GDM1 (cell line): ENCODE measurements around the gene BCL2.

Experiments used
- DNase-seq: peaks from one replicate; lab custom pipeline; 2025; lab: John Stamatoyannopoulos, UW

The BCL2 gene

DNA sequence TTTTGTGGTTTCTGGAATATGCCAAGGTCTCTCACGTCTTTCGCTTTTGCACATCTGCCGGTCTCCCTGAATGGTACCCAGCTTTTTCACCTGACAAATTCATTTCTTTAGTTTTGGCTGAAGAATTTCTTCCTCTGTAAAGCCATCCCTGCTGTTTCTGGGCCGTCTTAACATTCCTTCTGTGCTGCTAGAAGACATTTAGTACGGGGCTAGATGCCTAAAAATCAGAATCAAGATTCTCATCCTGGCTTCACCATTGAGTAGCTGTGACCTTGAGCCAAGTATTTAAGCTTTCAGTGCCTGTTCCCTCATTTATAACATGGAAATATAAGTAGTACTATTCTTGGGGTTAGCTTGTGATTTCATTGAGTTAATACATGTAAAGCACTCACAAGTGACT is 6.4 kb upstream of the BCL2 start:
- DNase-seq: no peak

DNA sequence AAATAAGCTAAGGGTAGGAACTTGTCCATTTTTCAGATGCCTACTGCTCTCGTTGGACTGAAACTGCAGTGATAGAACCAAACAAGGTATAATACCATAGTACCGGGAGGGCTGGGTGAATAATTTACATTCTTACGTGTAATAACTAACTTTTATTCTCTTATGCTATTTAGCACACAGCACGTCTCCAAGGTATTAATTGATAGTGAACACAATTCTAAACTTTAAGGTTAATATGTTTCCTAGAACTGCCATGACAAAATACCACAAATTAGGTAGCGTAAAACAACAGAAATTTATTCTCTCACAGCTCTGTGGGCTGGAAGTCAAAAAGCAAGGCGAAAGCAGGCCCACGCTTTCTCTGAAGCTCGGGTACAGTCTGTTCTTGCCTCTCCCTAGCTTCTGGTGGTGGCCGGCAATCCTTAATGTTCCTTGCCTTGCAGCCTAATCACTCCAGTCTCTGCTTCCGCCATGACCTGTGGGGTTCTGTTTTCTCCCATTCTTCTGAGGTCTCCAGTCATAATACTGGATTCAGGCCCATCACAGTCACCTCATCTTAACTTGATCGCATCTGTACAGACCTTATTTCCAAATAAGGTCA is 5.6 kb upstream of the BCL2 start:
- no peak for DNase-seq

DNA sequence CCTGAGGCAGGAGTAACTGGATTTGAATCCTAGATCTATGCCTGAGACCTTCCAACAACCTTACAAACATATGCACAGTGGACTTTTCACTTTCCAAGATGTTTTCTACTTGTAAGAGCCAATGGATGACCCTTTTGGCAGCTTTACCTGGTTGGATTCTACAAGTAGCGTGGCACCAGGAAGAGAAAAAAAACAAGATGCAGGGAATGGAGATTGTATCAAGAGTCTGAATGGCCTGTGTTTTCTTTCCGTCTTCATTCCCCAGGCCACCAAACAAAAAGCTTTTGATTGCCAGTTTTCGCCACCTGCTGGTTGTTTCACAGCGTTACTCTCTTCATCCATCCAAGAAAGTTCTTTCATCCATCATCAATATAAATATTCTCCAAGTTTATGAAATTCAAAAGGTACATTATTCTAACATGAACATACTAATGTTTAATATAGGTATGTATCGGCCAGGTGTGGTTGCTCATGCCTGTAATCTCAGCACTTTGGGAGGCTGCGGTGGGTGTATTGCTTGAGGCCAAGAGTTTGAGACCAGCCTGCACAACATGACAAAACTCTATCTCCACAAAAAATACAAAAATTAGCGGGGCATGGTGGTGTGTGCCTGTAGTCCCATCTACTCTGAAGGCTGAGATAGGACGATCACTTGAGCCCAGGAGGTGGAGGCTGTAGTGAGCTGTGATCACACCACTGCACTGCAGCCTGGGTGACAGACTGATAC is 3.5 kb upstream of the BCL2 start:
- DNase-seq: peak; percentile 56

- DNase-seq: no peak
These were observed 2.6 kb upstream of the BCL2 start for GRCh38 chr18:63322206-63322605.

- DNase-seq: no peak
These were observed 1.7 kb upstream of the BCL2 start for GRCh38 chr18:63321291-63321690.

DNA sequence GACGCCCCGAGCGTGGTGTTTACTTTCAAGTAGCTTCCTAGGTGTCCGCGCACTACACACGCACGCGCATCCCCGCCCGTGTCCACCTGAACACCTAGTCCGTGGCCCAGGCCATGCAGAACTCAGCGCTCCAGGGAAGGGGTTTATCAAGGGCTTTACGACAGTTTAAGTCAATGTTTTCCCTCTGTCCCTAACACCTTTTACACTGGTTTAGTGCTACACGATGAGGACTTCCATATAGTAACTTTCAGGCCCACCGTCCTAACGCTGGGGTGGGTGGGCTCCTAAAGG is 1.4 kb upstream of the BCL2 start:
- peak; percentile 33 for DNase-seq

DNA sequence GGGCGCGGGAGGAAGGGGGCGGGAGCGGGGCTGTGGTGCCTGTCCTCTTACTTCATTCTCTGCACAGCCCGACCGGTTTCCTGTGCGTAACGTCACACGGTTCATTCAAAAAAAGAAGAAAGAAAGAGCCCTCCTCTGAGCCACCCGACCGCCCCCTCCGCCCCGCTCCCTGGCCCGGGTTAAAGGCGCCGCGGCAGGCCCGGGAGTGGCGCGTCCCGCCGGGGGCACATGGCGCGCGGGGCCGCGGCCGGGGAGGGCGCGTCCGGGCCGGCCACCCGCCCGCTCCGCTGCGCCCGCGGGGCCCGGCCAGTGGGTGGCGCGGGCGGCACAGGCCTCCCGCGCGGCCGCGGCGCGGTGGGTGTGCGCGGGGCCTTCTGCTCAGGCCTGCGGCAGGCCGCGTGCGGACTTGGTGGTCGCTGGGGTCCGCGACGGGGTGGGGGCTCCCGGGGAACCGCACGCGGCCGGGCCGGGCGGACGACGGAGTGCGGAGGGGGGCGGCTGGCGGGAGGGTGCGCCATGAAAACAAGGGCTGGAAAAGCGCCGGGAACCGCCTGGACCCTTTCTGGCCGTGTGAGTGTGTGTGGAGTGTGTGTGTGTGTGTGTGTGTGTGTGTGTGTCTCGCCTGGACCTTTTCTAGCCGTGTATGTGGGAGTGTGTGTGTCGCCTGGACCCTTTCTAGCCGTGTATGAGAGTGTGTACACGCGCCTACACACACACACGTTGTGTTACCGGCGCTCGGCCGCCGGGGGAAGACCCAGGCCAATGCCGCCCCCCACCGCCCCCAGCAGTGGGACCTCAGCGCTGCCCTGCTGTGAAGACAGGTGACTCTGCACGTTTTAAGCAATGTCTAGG is 780 bp upstream of the BCL2 start:
- DNase-seq: peak; percentile 88

DNA sequence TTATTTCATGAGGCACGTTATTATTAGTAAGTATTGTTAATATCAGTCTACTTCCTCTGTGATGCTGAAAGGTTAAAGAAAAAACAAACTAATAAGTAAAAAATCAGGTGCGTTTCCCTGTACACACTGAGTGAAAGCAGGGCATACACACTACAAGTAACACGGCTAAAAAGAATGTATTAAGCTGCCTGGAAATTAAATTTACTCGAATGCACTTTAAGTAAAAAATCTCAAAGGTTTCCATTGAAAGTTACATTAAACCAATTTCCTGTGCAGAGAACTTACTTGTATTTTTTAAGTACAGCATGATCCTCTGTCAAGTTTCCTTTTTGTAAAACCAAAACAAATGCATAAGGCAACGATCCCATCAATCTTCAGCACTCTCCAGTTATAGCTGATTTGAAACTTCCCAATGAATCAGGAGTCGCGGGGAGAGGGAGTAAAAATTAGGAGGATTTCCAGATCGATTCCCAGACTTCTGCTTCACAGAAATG is 633 bp downstream of the BCL2 start:
- no peak for DNase-seq

DNA sequence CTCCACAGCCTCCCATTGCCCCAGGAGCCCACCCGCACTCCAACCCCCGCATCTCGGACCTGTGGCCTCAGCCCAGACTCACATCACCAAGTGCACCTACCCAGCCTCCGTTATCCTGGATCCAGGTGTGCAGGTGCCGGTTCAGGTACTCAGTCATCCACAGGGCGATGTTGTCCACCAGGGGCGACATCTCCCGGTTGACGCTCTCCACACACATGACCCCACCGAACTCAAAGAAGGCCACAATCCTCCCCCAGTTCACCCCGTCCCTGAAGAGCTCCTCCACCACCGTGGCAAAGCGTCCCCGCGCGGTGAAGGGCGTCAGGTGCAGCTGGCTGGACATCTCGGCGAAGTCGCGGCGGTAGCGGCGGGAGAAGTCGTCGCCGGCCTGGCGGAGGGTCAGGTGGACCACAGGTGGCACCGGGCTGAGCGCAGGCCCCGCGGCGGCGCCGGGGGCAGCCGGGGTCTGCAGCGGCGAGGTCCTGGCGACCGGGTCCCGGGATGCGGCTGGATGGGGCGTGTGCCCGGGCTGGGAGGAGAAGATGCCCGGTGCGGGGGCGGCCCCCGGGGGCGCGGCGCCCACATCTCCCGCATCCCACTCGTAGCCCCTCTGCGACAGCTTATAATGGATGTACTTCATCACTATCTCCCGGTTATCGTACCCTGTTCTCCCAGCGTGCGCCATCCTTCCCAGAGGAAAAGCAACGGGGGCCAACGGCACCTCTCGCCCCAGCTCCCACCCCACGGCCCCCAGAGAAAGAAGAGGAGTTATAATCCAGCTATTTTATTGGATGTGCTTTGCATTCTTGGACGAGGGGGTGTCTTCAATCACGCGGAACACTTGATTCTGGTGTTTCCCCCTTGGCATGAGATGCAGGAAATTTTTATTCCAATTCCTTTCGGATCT is 1.3 kb downstream of the BCL2 start:
- DNase-seq: peak; percentile 61

DNA sequence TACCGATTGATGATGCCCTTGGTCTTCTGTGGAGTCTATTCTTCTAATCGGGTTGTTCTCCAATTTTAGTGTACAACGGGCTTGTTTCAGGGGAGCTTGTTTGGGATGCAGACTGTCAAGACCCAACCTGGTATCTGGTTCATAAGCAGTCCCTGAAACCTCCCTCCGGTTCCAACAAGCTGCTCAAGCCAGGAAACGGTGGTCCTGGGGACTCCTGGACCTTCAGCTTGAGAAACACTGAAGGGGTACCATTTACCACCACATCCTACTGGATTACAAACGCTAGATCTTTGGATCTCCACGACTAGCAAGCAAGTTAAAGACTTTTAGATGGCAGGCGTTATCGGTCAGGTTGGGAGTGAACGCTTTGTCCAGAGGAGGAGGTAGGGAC is 2.0 kb downstream of the BCL2 start:
- DNase-seq: no peak

DNA sequence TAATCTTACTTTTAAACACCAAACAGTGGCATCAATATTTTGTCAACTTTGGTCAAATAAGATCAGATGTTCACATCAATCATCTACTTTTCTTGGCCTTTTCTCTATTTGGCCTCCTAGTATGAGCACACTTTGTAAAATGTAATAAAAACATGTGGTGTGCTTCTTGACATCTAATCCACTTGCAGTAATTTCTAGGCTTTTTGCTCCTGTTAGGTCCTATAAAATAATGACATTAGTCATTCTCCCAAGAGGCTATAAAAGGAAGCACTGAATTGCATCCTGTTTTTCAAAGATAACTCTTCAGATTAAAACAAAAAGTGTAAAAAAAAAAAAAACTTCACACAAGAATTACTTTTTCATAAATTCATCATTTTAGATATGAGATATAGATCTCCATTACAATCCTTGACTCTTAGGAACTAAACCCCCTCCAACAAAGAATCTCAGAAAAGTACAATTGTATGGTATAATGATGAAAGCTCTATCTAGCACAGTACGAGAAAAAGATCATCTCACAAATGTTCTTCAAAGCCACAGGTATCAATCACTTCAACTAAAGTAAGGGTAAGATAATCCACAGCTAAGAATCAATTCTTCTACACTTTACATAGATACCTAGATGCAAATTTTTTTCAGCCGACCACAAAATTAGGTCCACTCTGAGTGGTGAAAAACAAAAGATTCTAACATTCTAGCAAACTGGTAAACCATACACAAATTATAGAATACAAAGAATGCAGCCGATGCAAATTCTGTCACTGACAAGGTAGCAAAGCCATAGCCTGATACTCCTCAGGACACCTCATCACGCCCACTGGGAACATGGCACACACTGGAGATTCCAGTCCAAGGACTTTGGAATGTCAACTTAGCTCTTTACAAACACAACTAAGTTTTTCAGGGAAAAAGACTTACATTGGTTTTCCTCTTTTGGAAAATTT is 2.7 kb downstream of the BCL2 start:
- no peak for DNase-seq

- DNase-seq: no peak
These were observed 3.7 kb downstream of the BCL2 start for GRCh38 chr18:63315876-63316275.

GRCh38 chr18:63315131-63315662 is 4.4 kb downstream of the BCL2 start:
- DNase-seq: no peak

DNA sequence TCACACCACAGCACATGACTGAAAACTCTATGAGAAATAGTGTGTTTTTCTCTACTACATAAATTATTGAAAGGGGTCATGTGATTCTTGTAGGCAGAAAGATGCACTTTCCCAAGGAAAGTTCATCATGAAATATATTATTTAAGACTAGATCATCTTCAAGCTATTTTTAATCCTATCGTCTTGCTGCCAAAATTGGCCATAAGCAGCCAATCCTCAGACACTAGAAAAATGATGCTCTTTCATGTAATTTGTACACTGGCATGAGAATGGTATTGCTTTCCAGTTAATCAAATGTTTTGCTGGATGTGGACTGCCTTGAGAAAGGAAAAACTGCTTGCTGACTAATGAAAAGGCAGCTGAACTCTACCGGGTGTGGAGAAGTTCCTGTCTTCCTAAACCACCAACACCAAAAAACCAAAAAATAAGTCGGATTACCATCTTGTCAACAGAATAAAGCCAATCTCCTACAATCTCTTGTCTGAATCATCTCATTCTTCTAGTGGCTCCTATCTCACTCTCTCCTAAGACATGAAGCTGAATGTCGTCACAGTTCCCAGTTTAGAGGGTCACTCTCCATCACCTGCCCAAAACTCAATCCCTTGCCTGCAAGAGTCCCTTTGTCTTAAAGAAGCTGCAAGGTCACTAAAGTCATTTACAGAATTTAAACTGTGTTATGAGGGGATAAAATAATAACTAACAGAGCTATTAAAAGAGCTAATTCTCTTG is 5.3 kb downstream of the BCL2 start:
- no peak for DNase-seq

- DNase-seq: no peak
These were observed 6.1 kb downstream of the BCL2 start for GRCh38 chr18:63313396-63313917.

DNA sequence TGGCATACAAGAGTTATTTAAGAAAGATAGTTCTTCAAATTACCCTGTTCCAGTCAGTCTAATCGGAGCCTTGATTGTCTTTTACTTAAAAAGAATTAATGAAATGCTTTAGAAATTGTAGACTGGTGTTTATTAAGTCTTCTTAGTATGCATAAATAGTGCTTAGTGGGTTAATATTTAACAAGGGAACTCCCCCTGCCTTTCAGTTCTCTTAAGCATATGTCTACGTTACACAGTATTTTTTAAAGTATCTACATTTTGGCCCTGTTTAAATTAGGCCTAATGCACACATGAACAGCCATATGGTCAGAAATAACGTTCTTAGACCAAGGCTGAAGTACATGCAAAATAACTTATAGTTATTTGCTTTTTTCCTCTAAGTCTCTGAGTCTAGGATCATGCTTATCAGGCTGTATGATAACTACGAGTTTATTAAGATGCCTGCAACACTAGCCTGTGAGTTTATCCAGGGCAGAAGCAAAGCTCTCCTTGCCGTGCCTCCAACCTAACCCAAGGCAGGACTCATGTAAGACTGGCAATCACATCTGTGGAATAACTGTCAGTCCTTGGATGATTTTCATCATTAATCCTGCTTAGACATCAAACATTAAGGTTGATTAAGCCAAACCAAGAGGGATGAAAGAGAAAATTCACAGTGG is 6.7 kb downstream of the BCL2 start:
- DNase-seq: no peak

- no peak for DNase-seq
These were observed 7.6 kb downstream of the BCL2 start for GRCh38 chr18:63312019-63312409.

GRCh38 chr18:63311118-63312018 is 8.2 kb downstream of the BCL2 start:
- DNase-seq: no peak
